Gastrocnemius medialis (tissue), 4 donors: ENCODE measurements around the gene RTTN.

Experiments
- CTCF ChIP-seq, 5 experiments: fragments of 450-650 bp in 3 of 5; fragments of 200-600 bp in 2 of 5; sonication (generic) in 2 of 5; IDR thresholded peaks in 4 of 5; conservative IDR thresholded peaks in 1 of 5; 1 replicate in 4 of 5; 2 replicates in 1 of 5; pipeline ENCODE4 v1.5.1; 2016 to 2019; ENCODE audit warnings: antibody characterized with exemption in 5 of 5, mild to moderate bottlenecking in 3 of 5, moderate library complexity in 3 of 5
- POLR2A ChIP-seq, 2 donors: fragments of 450-650 bp; IDR thresholded peaks; one replicate each; pipeline ENCODE4 v1.6.1; 2017; ENCODE audit warnings: antibody characterized with exemption in 2 of 2, mild to moderate bottlenecking in 2 of 2, moderate library complexity in 2 of 2

- TF ChIP-seq CTCF (IDR thresholded peaks at IDR 0.05 in 4 of 5, conservative IDR thresholded peaks at IDR 0.05 in 1 of 5) (no peak), POLR2A (IDR thresholded peaks at IDR 0.05) (no peak)
These were observed 157.4 kb downstream of the RTTN start for GRCh38 chr18:70047931-70048603.
